GM21423 (cell line): ENCODE data around the gene RPTOR.
A peak's percentile ranks its signal among the peaks of the same experiment; 100 is the strongest.
"Not testable (repeated sequence)": the region's sequence is repeated elsewhere in the genome, so short reads cannot be mapped to it uniquely, and the experiment has no call there.

ENCODE experiments used
- ATAC-seq: cut with Tn5 transposase; IDR thresholded peaks from one replicate; pipeline ENCODE4 v1.9.1; 2021; ENCODE audit warnings: mild to moderate bottlenecking, moderate library complexity; ENCODE audit not compliant: unreplicated experiment

RPTOR gene

DNA sequence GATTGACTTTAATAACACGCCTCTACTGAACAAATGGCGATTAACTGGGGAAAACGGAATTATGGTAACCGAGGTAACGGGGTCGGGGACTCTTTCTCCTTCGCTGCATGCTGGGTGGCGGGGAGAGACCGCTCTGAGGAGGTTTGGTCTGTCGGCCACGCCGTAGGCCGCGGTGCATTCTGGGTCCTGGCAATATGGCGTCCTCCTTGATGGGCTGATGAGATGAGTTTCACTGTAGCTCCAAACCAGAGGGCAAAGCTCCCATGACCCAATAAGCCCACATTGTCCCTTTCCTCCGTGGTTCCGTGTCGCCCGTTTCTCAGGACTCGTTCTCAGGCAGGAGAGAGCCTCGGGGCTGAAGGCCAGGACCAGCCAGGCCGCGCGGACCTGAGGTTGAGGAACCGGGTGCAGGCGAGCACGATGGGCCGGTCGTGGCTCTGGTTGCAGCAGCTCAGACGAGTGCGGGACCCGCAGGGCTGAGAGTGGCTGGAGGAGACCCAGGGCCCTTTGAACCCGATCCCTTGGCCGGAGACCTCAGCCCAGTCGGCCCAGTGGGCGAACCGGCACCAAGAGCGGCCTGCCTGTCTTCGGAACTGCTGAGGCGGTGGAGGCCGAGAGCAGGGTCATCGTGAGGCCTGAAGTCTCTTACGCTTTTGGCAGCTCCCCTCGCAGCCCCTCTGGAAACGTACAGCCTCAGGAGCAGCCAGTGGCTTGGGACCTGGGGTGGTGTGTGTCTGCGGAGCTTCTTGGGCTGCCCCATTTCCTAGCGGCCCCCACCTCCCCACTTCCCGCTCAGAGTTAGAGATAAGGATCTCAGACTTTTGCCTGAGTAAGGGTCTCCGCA is at the start of gene RPTOR:
TSS of gene RPTOR (plus strand) at position 184 of the 844 bp plus-strand sequence. CDS start 792 bp downstream, outside the sequence.
- peak; percentile 90 for ATAC-seq

GRCh38 chr17:80497726-80498241 is 46.9 kb upstream of the RPTOR start:
- no peak for ATAC-seq

DNA sequence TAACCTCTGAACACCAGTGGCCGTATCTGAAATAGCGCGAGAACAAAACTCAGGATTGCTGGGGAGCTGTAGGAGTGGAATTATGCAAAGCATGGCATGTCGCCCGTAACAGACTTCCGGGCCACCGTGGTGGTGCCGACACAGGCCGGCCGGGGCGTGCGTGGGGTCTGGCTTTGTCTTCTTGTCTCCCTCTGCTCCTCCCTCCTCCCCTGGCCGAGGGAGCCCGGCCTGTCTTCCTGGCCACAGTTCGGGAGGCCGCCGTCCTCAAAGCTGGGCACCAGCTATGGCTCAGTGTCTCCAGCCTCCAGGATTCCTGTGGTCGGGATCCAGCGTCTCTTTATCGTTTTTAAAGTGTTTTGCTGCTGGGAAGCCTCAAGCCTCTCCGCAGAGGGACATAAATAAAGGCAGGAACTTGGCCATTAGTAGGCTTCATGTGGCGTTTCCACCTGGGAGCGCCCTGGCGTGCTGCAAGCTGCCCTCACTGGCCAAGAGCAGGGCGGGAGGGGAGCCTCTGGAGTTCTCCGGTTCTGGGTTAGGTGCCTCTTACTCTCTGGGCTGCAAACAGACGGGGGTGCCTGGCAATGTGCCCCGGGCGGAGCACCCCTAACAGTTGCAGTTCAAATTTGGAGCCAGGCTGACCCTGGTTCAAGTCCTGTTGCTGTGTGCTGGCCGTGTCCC is 46.3 kb upstream of the RPTOR start:
- no peak for ATAC-seq

DNA sequence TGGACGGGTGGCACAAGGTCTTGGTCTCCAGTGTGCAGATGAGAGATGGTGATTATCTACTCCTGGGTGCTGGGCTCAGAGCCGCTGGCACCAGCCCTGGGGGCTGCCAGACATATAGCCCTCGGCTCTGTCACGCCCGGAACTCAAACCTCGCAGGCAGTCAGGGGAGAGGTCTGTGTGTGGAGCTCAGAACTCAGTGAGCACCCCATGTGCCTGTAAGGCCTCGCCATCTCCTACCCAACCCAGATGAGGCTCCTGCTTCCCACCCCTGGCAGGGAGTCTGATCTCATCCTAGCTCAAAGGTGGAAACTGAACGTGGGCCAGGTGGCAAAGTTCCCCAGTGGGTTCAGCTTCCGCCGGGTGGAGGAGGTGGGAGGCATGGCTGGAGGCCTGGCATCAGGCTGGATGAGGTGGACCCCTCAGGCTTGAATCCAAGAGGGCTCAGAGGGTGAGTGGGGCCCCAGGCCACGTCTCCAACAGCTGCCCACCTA is 45.7 kb upstream of the RPTOR start:
- no peak for ATAC-seq

- no peak for ATAC-seq
Measured at GRCh38 chr17:80499560-80499959, 45.1 kb upstream of the RPTOR start.

- no peak for ATAC-seq
Measured at GRCh38 chr17:80499961-80500665, 44.5 kb upstream of the RPTOR start.

GRCh38 chr17:80501741-80502577 is 42.7 kb upstream of the RPTOR start:
- ATAC-seq, result no peak

DNA sequence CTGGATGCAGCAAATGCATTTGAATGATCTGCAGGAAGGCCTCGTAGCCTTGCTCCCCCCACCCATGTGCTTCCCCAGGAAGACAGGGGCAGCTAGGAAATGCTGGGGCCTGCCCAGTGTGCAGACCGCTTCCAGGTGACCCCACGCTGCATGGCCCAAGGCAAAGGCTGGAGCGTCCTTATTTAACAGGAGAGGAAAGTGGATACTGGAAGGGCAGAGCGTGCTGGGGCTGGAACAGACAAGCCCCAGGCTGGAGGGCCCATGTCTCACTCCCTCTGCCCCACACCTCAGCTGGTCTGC is 42.1 kb upstream of the RPTOR start:
- no peak for ATAC-seq

- no peak for ATAC-seq
Measured at GRCh38 chr17:80503031-80503430, 41.6 kb upstream of the RPTOR start.

GRCh38 chr17:80503921-80504320 is 40.7 kb upstream of the RPTOR start:
- no peak for ATAC-seq

- no peak for ATAC-seq
Measured at GRCh38 chr17:80504686-80505413, 39.8 kb upstream of the RPTOR start.

DNA sequence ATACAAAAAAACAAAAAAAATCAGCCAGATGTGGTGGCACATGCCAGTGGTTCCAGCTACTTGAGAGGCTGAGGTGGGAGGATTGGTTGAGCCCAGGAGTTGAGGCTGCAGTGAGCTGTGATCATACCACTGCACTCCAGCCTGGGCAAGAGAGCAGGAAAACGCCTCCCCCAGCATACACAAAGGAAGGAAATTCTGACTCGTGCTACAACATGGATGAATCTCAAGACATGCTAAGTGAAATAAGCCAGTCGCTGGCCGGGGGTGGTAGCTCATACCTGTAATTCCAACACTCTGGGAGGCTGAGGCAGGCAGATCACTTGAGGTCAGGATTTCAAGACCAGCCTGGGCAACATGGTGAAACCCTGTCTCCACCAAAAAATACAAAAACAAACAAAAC is 37.5 kb upstream of the RPTOR start:
- not testable (repeated sequence) for ATAC-seq

DNA sequence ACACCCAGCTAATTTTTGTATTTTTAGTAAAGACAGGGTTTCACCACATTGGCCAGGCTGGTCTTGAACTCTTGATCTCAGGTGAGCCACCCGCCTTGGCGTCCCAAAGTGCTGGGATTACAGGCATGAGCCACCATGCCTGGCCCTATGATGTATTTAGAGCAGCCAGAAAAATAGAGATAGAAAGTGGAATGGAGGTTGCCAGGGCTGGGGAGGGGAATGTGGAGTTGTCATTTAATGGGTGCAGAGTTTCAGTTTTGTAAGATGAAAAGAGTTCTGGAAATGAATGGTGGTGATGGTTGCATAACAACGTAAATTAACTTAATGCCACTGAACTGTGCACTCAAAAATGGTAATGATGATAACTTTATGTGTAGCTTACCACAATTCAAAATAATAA is 36.7 kb upstream of the RPTOR start:
- no peak for ATAC-seq

- ATAC-seq, result no peak
Measured at GRCh38 chr17:80509311-80509710, 35.3 kb upstream of the RPTOR start.

GRCh38 chr17:80510132-80510531 is 34.5 kb upstream of the RPTOR start:
- no peak for ATAC-seq

DNA sequence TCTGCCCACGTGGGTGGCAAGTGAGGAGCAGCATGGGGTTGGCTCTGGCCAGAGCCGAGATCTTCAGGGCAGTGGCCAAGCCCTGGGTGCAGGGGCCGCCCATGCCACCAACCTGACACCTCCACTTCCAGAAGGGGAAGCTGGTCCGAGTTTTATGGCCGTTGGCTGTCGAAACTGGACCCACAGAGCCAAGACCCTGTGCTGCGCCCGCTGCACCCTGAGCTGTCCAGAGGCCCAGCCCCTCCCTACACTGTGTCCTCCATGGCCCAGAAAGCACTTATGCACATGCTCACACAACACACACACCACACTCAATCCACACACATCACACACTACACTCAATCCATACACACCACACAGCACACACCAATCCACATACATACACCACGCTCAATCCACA is 33.9 kb upstream of the RPTOR start:
- no peak for ATAC-seq

DNA sequence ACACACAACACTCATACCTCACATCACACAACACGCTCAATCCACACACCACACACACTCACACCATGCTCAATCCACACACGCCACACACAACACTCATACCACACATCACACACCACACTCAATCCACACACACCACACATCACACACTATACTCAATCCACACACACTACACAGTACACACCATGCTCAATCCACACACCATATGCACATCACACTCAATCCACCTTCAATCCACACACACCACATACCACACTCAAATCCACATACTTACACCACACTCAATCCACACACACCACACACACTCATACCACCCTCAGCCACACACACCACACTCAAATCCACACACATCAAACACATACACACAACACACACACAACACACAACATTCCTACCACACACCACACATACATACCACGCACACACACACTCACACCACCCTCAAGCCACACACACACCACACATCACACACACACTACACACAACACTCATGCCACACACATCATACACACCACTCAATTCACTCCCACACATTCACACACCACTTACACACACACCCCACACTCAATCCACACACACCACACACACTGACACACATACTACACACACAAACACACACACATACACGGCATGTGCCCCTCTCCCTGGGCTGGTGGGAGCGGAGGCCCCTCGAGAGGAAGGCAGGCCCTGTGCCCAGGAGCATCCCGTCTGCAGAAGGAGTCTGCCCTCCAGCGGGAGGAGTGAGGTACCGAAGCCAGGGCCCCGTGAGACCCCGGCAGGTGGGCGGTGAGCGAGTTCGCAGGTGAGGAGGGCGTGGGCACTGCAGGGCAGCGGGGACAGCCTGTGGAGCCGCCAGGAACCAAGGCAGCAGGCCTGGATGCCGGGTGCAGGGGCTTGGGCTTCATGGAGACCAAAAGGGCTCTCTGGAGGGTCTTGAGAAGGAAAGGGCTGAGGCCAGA is 33.1 kb upstream of the RPTOR start:
- no peak for ATAC-seq

GRCh38 chr17:80512233-80512632 is 32.4 kb upstream of the RPTOR start:
- no peak for ATAC-seq

DNA sequence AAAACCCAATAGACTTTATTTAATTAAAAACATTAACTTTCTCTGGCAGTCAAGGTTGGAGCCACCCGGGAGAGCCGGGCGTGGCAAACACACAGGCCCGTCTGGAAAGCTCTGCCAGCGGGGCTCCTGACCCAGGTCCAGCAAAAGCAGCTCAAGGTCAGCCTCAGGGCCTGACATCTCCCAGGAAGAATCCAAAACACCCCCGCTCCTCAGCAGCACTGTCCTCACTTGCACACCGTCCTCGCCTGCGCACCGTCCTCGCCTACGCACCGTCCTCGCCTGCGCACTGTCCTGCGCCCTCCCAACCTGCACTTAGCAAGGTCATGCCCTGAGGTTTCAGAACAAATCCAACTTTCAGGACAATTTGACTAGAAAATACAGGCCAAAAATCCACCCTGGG is 31.4 kb upstream of the RPTOR start:
- ATAC-seq, result no peak
